Mesenchymal stem cell (in vitro differentiated cells and primary cell): ENCODE measurements around the gene RPP25L.

Experiments
- DNase-seq: peaks from one replicate; pipeline ENCODE4 v3.0.0-alpha.2; 2013
- H2AFZ ChIP-seq: one replicate; pipeline ENCODE4 v1.6.1; 2013; ENCODE audit warnings: low read depth, mild to moderate bottlenecking, control low read depth, inconsistent platforms, low read length, moderate library complexity
- H2AK5ac ChIP-seq: 2 replicates; pipeline ENCODE4 v1.6.1; 2013; ENCODE audit warnings: low read length, moderate library complexity, mild to moderate bottlenecking, inconsistent platforms; ENCODE audit not compliant: severe bottlenecking
- H2BK120ac ChIP-seq: one replicate; pipeline ENCODE4 v1.6.1; 2013; ENCODE audit warnings: low read depth, mild to moderate bottlenecking, inconsistent platforms, low read length, moderate library complexity
- H2BK12ac ChIP-seq, 2 experiments: one replicate each; pipeline ENCODE4 v1.6.1; 2013; ENCODE audit warnings: inconsistent platforms in 2 of 2, low read length in 2 of 2, mild to moderate bottlenecking in 2 of 2, moderate library complexity in 2 of 2, control low read depth in 1 of 2
- H2BK15ac ChIP-seq: one replicate; pipeline ENCODE4 v1.6.1; 2013; ENCODE audit warnings: mild to moderate bottlenecking, low read depth, inconsistent platforms; ENCODE audit not compliant: poor library complexity, severe bottlenecking
- H2BK5ac ChIP-seq: 2 replicates; pipeline ENCODE4 v1.6.1; 2013; ENCODE audit warnings: low read depth, mild to moderate bottlenecking, low read length, control low read depth, inconsistent platforms; ENCODE audit not compliant: poor library complexity, severe bottlenecking
- H3K14ac ChIP-seq, 2 experiments: one replicate each; pipeline ENCODE4 v1.6.1; 2013; ENCODE audit warnings: inconsistent platforms in 2 of 2, low read length in 2 of 2, control low read depth in 1 of 2, mild to moderate bottlenecking in 1 of 2, moderate library complexity in 1 of 2
- H3K18ac ChIP-seq, 2 experiments: one replicate each; pipeline ENCODE4 v1.6.1; 2013; ENCODE audit warnings: inconsistent platforms in 2 of 2, low read length in 2 of 2, control low read depth in 1 of 2, low read depth in 1 of 2, mild to moderate bottlenecking in 1 of 2
- H3K23ac ChIP-seq, 2 experiments: one replicate each; pipeline ENCODE4 v1.6.1; 2013; ENCODE audit warnings: inconsistent platforms in 2 of 2, low read length in 2 of 2, mild to moderate bottlenecking in 2 of 2, moderate library complexity in 2 of 2, control low read depth in 1 of 2
- H3K27ac ChIP-seq: 2 replicates; pipeline ENCODE4 v1.5.1; 2013; ENCODE audit warnings: mild to moderate bottlenecking, moderate library complexity, low read length, control low read depth, inconsistent platforms; ENCODE audit not compliant: poor library complexity, severe bottlenecking
- H3K27me3 ChIP-seq, 2 experiments: 2 replicates each; pipeline versions ENCODE4 v1.6.1 to v1.7.0; 2013; ENCODE audit warnings: low read length in 2 of 2, mild to moderate bottlenecking in 2 of 2, moderate library complexity in 2 of 2, control low read depth in 1 of 2, inconsistent platforms in 1 of 2; ENCODE audit not compliant: control insufficient read depth in 1 of 2, insufficient read depth in 1 of 2
- H3K36me3 ChIP-seq, 2 experiments: 2 replicates each; pipeline versions ENCODE4 v1.6.1 to v1.7.0; 2013; ENCODE audit warnings: low read length in 2 of 2, control low read depth in 1 of 2, inconsistent platforms in 1 of 2, low read depth in 1 of 2, mild to moderate bottlenecking in 1 of 2; ENCODE audit not compliant: insufficient read depth in 2 of 2, control insufficient read depth in 1 of 2
- H3K4ac ChIP-seq, 2 experiments: one replicate each; pipeline ENCODE4 v1.6.1; 2013; ENCODE audit warnings: inconsistent platforms in 2 of 2, low read length in 2 of 2, mild to moderate bottlenecking in 2 of 2, moderate library complexity in 2 of 2, control low read depth in 1 of 2, low read depth in 1 of 2
- H3K4me1 ChIP-seq: 2 replicates; pipeline ENCODE4 v1.6.1; 2013; ENCODE audit warnings: low read depth, low read length, control low read depth; ENCODE audit not compliant: control insufficient read depth, insufficient read depth
- H3K4me2 ChIP-seq: 2 replicates; pipeline ENCODE4 v1.6.1; 2013; ENCODE audit warnings: low read length, mild to moderate bottlenecking, inconsistent platforms; ENCODE audit not compliant: poor library complexity, severe bottlenecking
- H3K4me3 ChIP-seq, 2 experiments: 2 replicates each; pipeline versions ENCODE4 v1.5.1 to v1.7.0; 2013; ENCODE audit warnings: low read length in 2 of 2, mild to moderate bottlenecking in 2 of 2, control low read depth in 1 of 2, low read depth in 1 of 2; ENCODE audit not compliant: insufficient read depth in 1 of 2
- H3K79me1 ChIP-seq: replicated peaks from 2 replicates; pipeline ENCODE4 v1.6.1; 2013; ENCODE audit warnings: mild to moderate bottlenecking, control low read depth, low read length, inconsistent platforms; ENCODE audit not compliant: poor library complexity, severe bottlenecking
- H3K9ac ChIP-seq: 2 replicates; pipeline ENCODE4 v1.7.0; 2013; ENCODE audit warnings: mild to moderate bottlenecking, low read length, moderate library complexity
- H3K9me3 ChIP-seq: 2 replicates; pipeline ENCODE4 v1.7.0; 2013; ENCODE audit warnings: mild to moderate bottlenecking, low read length; ENCODE audit not compliant: control insufficient read depth
- H4K8ac ChIP-seq: one replicate; pipeline ENCODE4 v1.6.1; 2013; ENCODE audit warnings: inconsistent platforms, mild to moderate bottlenecking, low read length, moderate library complexity
- H4K91ac ChIP-seq: one replicate; pipeline ENCODE4 v1.6.1; 2013; ENCODE audit warnings: mild to moderate bottlenecking, low read length, inconsistent platforms
- WGBS: methylation state at CpG from one replicate; pipeline ENCODE4 v1.1.7; 2013; ENCODE audit warnings: mixed read lengths; 5-methylcytosine and 5-hydroxymethylcytosine counted together

RPP25L gene

GRCh38 chr9:34629491-34629808 lies 17.6 kb upstream of the RPP25L start:
- H3K9ac ChIP-seq: no peak overlapping the region
- no peak overlapping the region for H3K27ac ChIP-seq
- no peaks in the 10 kb centered on the region for H3K9me3 ChIP-seq
- H3K4me3 ChIP-seq: peak overlapping the region in 1 of 2 experiments; percentile 75
- H2BK15ac ChIP-seq: no peak overlapping the region
- H2BK120ac ChIP-seq: no peak overlapping the region
- no peak overlapping the region for H3K18ac ChIP-seq
- no peak overlapping the region for H2AFZ ChIP-seq
- no peak overlapping the region for H2BK12ac ChIP-seq
- H4K91ac ChIP-seq: no peak overlapping the region
- DNase-seq: no peak
- H3K4ac ChIP-seq: no peak overlapping the region
- WGBS: 60% methylated on average over 4 of the region's 5 CpGs
- H3K36me3 ChIP-seq: no peaks in the 10 kb centered on the region
- no peaks in the 10 kb centered on the region for H3K79me1 ChIP-seq
- H3K4me2 ChIP-seq: peak overlapping the region; percentile 81
- no peak overlapping the region for H2AK5ac ChIP-seq
- H3K14ac ChIP-seq: peak overlapping the region in 1 of 2 experiments; percentile 31
- H3K4me1 ChIP-seq: peaks cover 12% of the 10 kb centered on the region
- peaks cover 64 to 69% of the 10 kb centered on the region in 2 experiments for H3K27me3 ChIP-seq
- no peak overlapping the region for H4K8ac ChIP-seq
- H3K23ac ChIP-seq: peak overlapping the region in 1 of 2 experiments; percentile 46
- no peak overlapping the region for H2BK5ac ChIP-seq

- Histone ChIP-seq H2BK120ac (no peak within 1 kb of the TSS), H2AFZ (peak within 1 kb of the TSS; percentile 19), H3K4ac (no peak within 1 kb of the TSS), H3K18ac (no peak within 1 kb of the TSS), H3K4me3 (peak within 1 kb of the TSS; percentile 49 to 75), H3K4me1 (peaks cover 13% of the 10 kb centered on the region), H3K4me2 (peak within 1 kb of the TSS; percentile 81), H3K9me3 (no peaks in the 10 kb centered on the region), H3K9ac (peak within 1 kb of the TSS; percentile 24), H3K14ac (peak within 1 kb of the TSS in 1 of 2 experiments; percentile 31), H3K79me1 (no peaks in the 10 kb centered on the region), H2BK15ac (no peak within 1 kb of the TSS), H3K27me3 (peaks cover 70 to 74% of the 10 kb centered on the region in 2 experiments), H3K23ac (peak within 1 kb of the TSS in 1 of 2 experiments; percentile 78), H4K91ac (no peak within 1 kb of the TSS), H4K8ac (no peak within 1 kb of the TSS), H2BK12ac (no peak within 1 kb of the TSS), H3K36me3 (no peaks in the 10 kb centered on the region), H2BK5ac (no peak within 1 kb of the TSS), H2AK5ac (no peak within 1 kb of the TSS), H3K27ac (no peak within 1 kb of the TSS)
- no peak for DNase-seq
- WGBS: 3% methylated on average over 63 of the region's 69 CpGs
Measured at GRCh38 chr9:34628656-34629490, 17.0 kb upstream of the RPP25L start, which contains the start of gene ARID3C. Gene ARID3C (minus strand): TSS chr9:34629066. CDS start chr9:34628014, 1,052 bp downstream.

- H3K18ac ChIP-seq: no peak overlapping the region
- DNase-seq: no peak
- no peak overlapping the region for H2BK120ac ChIP-seq
- peak overlapping the region; percentile 24 for H3K9ac ChIP-seq
- H2AK5ac ChIP-seq: no peak overlapping the region
- no peaks in the 10 kb centered on the region for H3K79me1 ChIP-seq
- no peak overlapping the region for H4K8ac ChIP-seq
- no peak overlapping the region for H3K14ac ChIP-seq
- H3K4me3 ChIP-seq: peak overlapping the region in 1 of 2 experiments; percentile 75
- H4K91ac ChIP-seq: no peak overlapping the region
- 62% methylated on average over 20 of the region's 20 CpGs for WGBS
- H3K27ac ChIP-seq: no peak overlapping the region
- H3K4me1 ChIP-seq: peaks cover 13% of the 10 kb centered on the region
- H2AFZ ChIP-seq: no peak overlapping the region
- no peak overlapping the region for H2BK12ac ChIP-seq
- no peak overlapping the region for H2BK15ac ChIP-seq
- peaks cover 77 to 79% of the 10 kb centered on the region in 2 experiments for H3K27me3 ChIP-seq
- no peaks in the 10 kb centered on the region for H3K36me3 ChIP-seq
- H3K23ac ChIP-seq: peak overlapping the region in 1 of 2 experiments; percentile 60
- H3K4me2 ChIP-seq: peak overlapping the region; percentile 81
- no peaks in the 10 kb centered on the region for H3K9me3 ChIP-seq
- H2BK5ac ChIP-seq: no peak overlapping the region
- H3K4ac ChIP-seq: no peak overlapping the region
Measured at GRCh38 chr9:34627716-34628655, 16.1 kb upstream of the RPP25L start.

DNA sequence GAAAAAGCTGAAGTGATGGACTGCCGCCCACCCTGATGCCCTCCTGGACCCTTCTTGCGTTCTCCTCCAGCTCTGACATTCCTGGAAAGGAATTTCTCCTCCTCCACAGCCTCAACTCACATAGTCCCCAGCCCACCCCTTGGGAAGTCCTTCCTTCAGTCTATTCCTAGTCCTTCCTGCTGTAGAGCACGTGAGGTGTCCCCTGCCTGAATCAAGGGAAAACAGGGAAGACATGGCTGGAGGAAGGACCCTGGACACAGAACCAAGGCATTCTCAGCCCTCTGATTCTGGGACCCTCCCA lies 13.2 kb upstream of the RPP25L start:
- H3K18ac ChIP-seq: no peak overlapping the region
- 24% methylated on average over 3 of the region's 3 CpGs for WGBS
- H3K36me3 ChIP-seq: no peaks in the 10 kb centered on the region
- H3K4me1 ChIP-seq: peaks cover 13% of the 10 kb centered on the region
- H3K23ac ChIP-seq: peak overlapping the region in 1 of 2 experiments; percentile 3
- H3K27me3 ChIP-seq: peaks cover 67 to 78% of the 10 kb centered on the region in 2 experiments
- H3K4ac ChIP-seq: no peak overlapping the region
- H2AFZ ChIP-seq: no peak overlapping the region
- H4K8ac ChIP-seq: no peak overlapping the region
- H3K4me2 ChIP-seq: no peak overlapping the region
- H3K4me3 ChIP-seq: no peak overlapping the region
- no peak overlapping the region for H2BK15ac ChIP-seq
- peaks cover under 1% of the 10 kb centered on the region for H3K79me1 ChIP-seq
- H3K27ac ChIP-seq: no peak overlapping the region
- DNase-seq: no peak
- H4K91ac ChIP-seq: no peak overlapping the region
- no peak overlapping the region for H3K9ac ChIP-seq
- H3K9me3 ChIP-seq: no peaks in the 10 kb centered on the region
- H2BK12ac ChIP-seq: no peak overlapping the region
- no peak overlapping the region for H2AK5ac ChIP-seq
- H3K14ac ChIP-seq: no peak overlapping the region
- H2BK120ac ChIP-seq: no peak overlapping the region
- H2BK5ac ChIP-seq: no peak overlapping the region
